Neural progenitor cell (in vitro differentiated cells): ENCODE data around the gene SIPA1. TPM values are rescaled to one million over a fixed set of nuclear protein-coding genes. Genes with fewer than 3 reads are reported as not detected.
A peak's percentile ranks its signal among the peaks of the same experiment; 100 is the strongest.

Experiments used
- DNase-seq: peaks from one replicate; pipeline ENCODE4 v3.0.0-alpha.2; 2016; ENCODE audit warnings: low spot score
- H2AFZ ChIP-seq: fragments of 200-600 bp; sonication (generic); replicated peaks from 2 replicates; pipeline ENCODE4 v1.6.1; 2016; ENCODE audit warnings: antibody characterized with exemption
- H3F3A ChIP-seq: fragments of 200-600 bp; sonication (generic); 2 replicates; pipeline ENCODE4 v1.6.1; 2016; ENCODE audit warnings: antibody characterized with exemption, low read depth
- H3K27ac ChIP-seq: fragments of 200-600 bp; sonication (generic); 2 replicates; pipeline ENCODE4 v1.5.1; 2016; ENCODE audit warnings: mild to moderate bottlenecking
- H3K27me3 ChIP-seq: fragments of 200-600 bp; sonication (generic); 2 replicates; pipeline ENCODE4 v1.6.1; 2016; ENCODE audit warnings: mild to moderate bottlenecking, moderate library complexity
- H3K36me3 ChIP-seq: fragments of 200-600 bp; sonication (generic); 2 replicates; pipeline ENCODE4 v1.5.1; 2016
- H3K4me1 ChIP-seq: fragments of 200-600 bp; sonication (generic); 2 replicates; pipeline ENCODE4 v1.6.1; 2016; ENCODE audit warnings: mixed run types
- H3K4me2 ChIP-seq: fragments of 200-600 bp; sonication (generic); 2 replicates; pipeline ENCODE4 v1.6.1; 2016
- H3K4me3 ChIP-seq: fragments of 200-600 bp; sonication (generic); 2 replicates; pipeline ENCODE4 v1.5.1; 2016
- H3K79me2 ChIP-seq: fragments of 200-600 bp; sonication (generic); 2 replicates; pipeline ENCODE4 v1.6.1; 2016; ENCODE audit warnings: low read depth
- H3K9ac ChIP-seq: fragments of 200-600 bp; sonication (generic); 2 replicates; pipeline ENCODE4 v1.6.1; 2016
- H3K9me3 ChIP-seq: fragments of 200-600 bp; sonication (generic); 2 replicates; pipeline ENCODE4 v1.5.1; 2016; ENCODE audit warnings: low read depth
- H4K20me1 ChIP-seq: fragments of 200-600 bp; sonication (generic); 2 replicates; pipeline ENCODE4 v1.6.1; 2016; ENCODE audit warnings: low read depth
- H3K27ac Mint-ChIP-seq: 3 replicates; pipeline ENCODE4 v1.8.0; 2021; ENCODE audit warnings: mixed read lengths
- H3K27me3 Mint-ChIP-seq: 2 replicates; pipeline ENCODE4 v1.8.0; 2022; ENCODE audit warnings: low read depth, mild to moderate bottlenecking, inconsistent platforms, moderate library complexity, mixed read lengths; ENCODE audit not compliant: insufficient read depth
- H3K36me3 Mint-ChIP-seq: 3 replicates; pipeline ENCODE4 v1.8.0; 2021; ENCODE audit warnings: mixed read lengths
- H3K4me1 Mint-ChIP-seq: 3 replicates; pipeline ENCODE4 v1.8.0; 2021; ENCODE audit warnings: mixed read lengths
- H3K4me3 Mint-ChIP-seq: 3 replicates; pipeline ENCODE4 v1.8.0; 2021; ENCODE audit warnings: mild to moderate bottlenecking, moderate library complexity, mixed read lengths
- H3K9me3 Mint-ChIP-seq: 3 replicates; pipeline ENCODE4 v1.8.0; 2020; ENCODE audit warnings: mixed read lengths
- EZH2 ChIP-seq: fragments of 200-600 bp; sonication (generic); IDR thresholded peaks from 2 replicates; pipeline ENCODE4 v1.6.1; 2017; ENCODE audit warnings: antibody characterized with exemption, mild to moderate bottlenecking, moderate library complexity
- EZH2phosphoT487 ChIP-seq: fragments of 200-600 bp; sonication (generic); IDR thresholded peaks from 2 replicates; pipeline ENCODE4 v1.6.1; 2017; ENCODE audit warnings: antibody characterized with exemption
- total RNA-seq: library from RNA; depleted of rRNA; stranded (reverse); fragments of >200 nt; gene quantifications from 2 replicates; pipeline ENCODE4 v1.2.3, GENCODE V29; 2015; ENCODE audit warnings: low replicate concordance
- TF ChIP-seq, protein P1 (sequence below): fragments of 200-600 bp; sonication (generic); IDR thresholded peaks from 2 replicates; pipeline ENCODE4 v1.5.1; 2017; ENCODE audit warnings: antibody characterized with exemption, mild to moderate bottlenecking

Gene SIPA1
- total RNA-seq, 1 donor from 2014 or later, result 4.7 TPM

DNA sequence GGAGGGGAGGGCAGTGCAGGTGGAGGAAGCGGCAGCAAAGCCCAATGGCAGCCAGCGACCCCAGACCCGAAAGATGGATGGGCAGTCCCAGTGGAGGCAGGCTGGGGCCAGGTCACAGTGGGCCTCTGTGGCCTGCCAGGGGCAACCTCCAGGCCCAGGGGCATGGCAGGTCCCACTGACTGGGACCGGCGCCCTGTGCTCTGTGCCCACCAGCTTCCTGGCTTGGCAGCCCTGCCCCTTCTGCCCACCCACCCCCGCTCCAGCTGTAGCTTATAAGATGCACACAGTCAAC, 38.0 kb upstream of the SIPA1 start:
- Histone ChIP-seq H4K20me1 (no peaks in the 10 kb centered on the region), H3K9ac (no peak overlapping the region), H2AFZ (no peak overlapping the region), H3K36me3 (no peaks in the 10 kb centered on the region), H3K4me1 (no peaks in the 10 kb centered on the region), H3K4me3 (no peak overlapping the region), H3K27ac (no peak overlapping the region), H3K4me2 (no peak overlapping the region), H3K27me3 (no peaks in the 10 kb centered on the region), H3K9me3 (no peaks in the 10 kb centered on the region), H3F3A (no peaks in the 10 kb centered on the region), H3K79me2 (no peaks in the 10 kb centered on the region)
- no peak overlapping the region for H3K27ac Mint-ChIP-seq
- no peaks in the 10 kb centered on the region for H3K9me3 Mint-ChIP-seq
- no peak for DNase-seq
- peaks cover 11% of the 10 kb centered on the region for H3K36me3 Mint-ChIP-seq
- peaks cover 3% of the 10 kb centered on the region for H3K27me3 Mint-ChIP-seq
- no peaks in the 10 kb centered on the region for H3K4me1 Mint-ChIP-seq
- H3K4me3 Mint-ChIP-seq, result no peak overlapping the region
- TF ChIP-seq, protein P1, sequence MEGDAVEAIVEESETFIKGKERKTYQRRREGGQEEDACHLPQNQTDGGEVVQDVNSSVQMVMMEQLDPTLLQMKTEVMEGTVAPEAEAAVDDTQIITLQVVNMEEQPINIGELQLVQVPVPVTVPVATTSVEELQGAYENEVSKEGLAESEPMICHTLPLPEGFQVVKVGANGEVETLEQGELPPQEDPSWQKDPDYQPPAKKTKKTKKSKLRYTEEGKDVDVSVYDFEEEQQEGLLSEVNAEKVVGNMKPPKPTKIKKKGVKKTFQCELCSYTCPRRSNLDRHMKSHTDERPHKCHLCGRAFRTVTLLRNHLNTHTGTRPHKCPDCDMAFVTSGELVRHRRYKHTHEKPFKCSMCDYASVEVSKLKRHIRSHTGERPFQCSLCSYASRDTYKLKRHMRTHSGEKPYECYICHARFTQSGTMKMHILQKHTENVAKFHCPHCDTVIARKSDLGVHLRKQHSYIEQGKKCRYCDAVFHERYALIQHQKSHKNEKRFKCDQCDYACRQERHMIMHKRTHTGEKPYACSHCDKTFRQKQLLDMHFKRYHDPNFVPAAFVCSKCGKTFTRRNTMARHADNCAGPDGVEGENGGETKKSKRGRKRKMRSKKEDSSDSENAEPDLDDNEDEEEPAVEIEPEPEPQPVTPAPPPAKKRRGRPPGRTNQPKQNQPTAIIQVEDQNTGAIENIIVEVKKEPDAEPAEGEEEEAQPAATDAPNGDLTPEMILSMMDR, result no peak
- TF ChIP-seq EZH2phosphoT487, result no peak
- no peak for TF ChIP-seq EZH2

DNA sequence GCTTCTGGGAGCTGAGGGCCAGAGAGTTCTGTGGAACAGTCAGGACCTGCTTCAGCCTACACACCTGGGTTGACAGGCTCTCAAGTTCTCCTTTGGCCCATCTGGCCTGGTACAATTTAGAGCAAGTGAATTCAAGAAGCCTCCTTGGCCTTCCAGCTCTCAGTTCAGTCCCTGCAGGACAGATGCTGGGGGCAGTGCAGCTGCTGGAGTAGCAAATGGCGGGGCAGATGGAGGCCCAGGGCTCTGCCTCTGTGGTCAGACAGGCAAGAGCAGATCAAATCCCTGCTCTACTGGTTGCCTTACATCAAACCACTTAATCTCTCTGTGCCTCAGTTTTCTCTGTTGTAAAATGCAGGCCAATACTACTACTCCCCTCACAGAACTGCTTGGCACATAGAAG, 33.6 kb upstream of the SIPA1 start:
- H3K9ac ChIP-seq, result no peak overlapping the region
- H3F3A ChIP-seq, result peaks cover 19% of the 10 kb centered on the region
- DNase-seq, result no peak
- Mint-ChIP-seq H3K27me3 (peaks cover 9% of the 10 kb centered on the region), H3K4me3 (no peak overlapping the region), H3K36me3 (peaks cover 13% of the 10 kb centered on the region), H3K9me3 (no peaks in the 10 kb centered on the region), H3K4me1 (peaks cover 19% of the 10 kb centered on the region), H3K27ac (no peak overlapping the region)
- peaks cover 31% of the 10 kb centered on the region for H4K20me1 ChIP-seq
- H2AFZ ChIP-seq, result no peak overlapping the region
- H3K4me3 ChIP-seq, result no peak overlapping the region
- H3K27ac ChIP-seq, result no peak overlapping the region
- H3K4me2 ChIP-seq, result no peak overlapping the region
- H3K9me3 ChIP-seq, result no peaks in the 10 kb centered on the region
- no peaks in the 10 kb centered on the region for H3K79me2 ChIP-seq
- H3K4me1 ChIP-seq, result peaks cover 12% of the 10 kb centered on the region
- TF ChIP-seq EZH2phosphoT487 (no peak), EZH2 (no peak)
- TF ChIP-seq, protein P1, result no peak
- peaks cover 2% of the 10 kb centered on the region for H3K36me3 ChIP-seq
- peaks cover 7% of the 10 kb centered on the region for H3K27me3 ChIP-seq

DNA sequence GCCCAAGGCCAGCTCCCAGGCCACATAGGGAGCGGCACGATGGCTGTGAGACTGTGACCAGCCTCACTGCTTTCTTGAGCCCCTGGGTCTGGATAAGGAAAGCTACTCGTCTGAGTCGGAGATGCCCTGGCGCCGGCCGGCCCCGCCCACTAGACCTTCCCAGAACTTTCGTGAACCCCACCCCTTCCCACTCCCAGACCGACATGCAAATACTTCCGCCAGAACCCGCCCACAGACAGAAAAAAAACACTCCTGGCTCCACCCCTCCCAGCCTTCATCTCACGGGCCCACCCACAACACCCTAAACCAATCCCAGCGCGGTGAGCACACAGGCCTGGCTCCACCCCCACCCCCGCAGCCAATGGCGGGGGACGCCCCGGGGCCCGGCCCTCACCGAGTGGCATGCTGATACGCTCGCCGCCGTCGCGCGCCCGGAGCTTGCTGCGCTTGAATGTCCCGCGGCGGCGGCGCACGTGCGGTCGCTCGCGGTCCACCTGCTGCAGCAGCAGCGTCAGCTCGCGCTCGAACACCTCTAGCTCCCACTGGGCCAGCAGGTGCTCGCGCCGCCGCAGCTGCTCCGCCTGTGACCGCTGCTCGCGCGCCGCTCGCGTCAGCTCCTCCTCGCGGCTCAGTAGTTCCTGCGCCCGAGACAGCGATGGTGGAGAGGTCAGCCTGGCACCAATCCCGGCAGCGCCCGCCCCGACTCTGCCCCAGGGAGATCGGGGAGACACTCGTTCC, 30.9 kb upstream of the SIPA1 start:
- no peak overlapping the region for H3K27ac Mint-ChIP-seq
- DNase-seq, result peak; percentile 98
- no peaks in the 10 kb centered on the region for H3K9me3 Mint-ChIP-seq
- H3K36me3 Mint-ChIP-seq, result peaks cover 18% of the 10 kb centered on the region
- peaks cover 9% of the 10 kb centered on the region for H3K27me3 Mint-ChIP-seq
- H3K4me3 Mint-ChIP-seq, result peak overlapping the region; percentile 80
- Histone ChIP-seq H4K20me1 (peaks cover 49% of the 10 kb centered on the region), H3K4me3 (peak overlapping the region; percentile 31), H3F3A (peaks cover 21% of the 10 kb centered on the region), H2AFZ (no peak overlapping the region), H3K4me2 (peak overlapping the region; percentile 57), H3K27ac (no peak overlapping the region), H3K9me3 (no peaks in the 10 kb centered on the region), H3K79me2 (peaks cover 3% of the 10 kb centered on the region), H3K4me1 (peaks cover 13% of the 10 kb centered on the region), H3K9ac (no peak overlapping the region), H3K36me3 (peaks cover 2% of the 10 kb centered on the region), H3K27me3 (peaks cover 7% of the 10 kb centered on the region)
- no peak for TF ChIP-seq EZH2
- TF ChIP-seq, protein P1, result no peak
- TF ChIP-seq EZH2phosphoT487, result no peak
- peaks cover 32% of the 10 kb centered on the region for H3K4me1 Mint-ChIP-seq
